ENCODE data around the gene CPLANE2.
"Not testable (repeated sequence)": the region's sequence is repeated elsewhere in the genome, so short reads cannot be mapped to it uniquely, and the experiment has no call there.

Gene CPLANE2

GRCh38 chr1:16248603-16249516 lies 11.9 kb upstream of the CPLANE2 start:
- DNase-seq = peak; percentile 67

GRCh38 chr1:16248007-16248436 lies 11.0 kb upstream of the CPLANE2 start:
- no peak for DNase-seq

GRCh38 chr1:16247441-16247840 lies 10.5 kb upstream of the CPLANE2 start:
- DNase-seq = no peak

DNA sequence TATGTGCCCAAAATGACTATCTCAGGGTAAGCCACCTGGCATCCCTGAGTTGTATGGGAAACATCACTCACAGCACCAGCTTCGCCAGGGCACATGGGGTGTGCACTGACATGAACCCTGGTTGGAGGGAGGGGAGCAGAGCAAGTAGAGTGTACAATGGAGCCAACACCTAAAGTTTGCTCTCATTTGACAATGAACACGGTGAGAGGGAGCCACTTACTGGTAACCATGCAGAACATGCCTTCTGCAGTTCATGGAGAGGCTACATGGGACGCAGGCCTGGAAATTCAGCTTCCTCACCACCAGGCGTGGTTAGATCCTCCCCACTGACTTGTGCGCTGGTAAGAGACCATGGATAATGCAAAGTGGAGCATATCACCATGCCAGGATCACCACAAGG lies 10.0 kb upstream of the CPLANE2 start:
- no peak for DNase-seq

GRCh38 chr1:16246239-16246638 lies 9.3 kb upstream of the CPLANE2 start:
- not testable (repeated sequence) for DNase-seq

- no peak for DNase-seq
Observed at GRCh38 chr1:16245476-16246196, 8.7 kb upstream of the CPLANE2 start.

DNA sequence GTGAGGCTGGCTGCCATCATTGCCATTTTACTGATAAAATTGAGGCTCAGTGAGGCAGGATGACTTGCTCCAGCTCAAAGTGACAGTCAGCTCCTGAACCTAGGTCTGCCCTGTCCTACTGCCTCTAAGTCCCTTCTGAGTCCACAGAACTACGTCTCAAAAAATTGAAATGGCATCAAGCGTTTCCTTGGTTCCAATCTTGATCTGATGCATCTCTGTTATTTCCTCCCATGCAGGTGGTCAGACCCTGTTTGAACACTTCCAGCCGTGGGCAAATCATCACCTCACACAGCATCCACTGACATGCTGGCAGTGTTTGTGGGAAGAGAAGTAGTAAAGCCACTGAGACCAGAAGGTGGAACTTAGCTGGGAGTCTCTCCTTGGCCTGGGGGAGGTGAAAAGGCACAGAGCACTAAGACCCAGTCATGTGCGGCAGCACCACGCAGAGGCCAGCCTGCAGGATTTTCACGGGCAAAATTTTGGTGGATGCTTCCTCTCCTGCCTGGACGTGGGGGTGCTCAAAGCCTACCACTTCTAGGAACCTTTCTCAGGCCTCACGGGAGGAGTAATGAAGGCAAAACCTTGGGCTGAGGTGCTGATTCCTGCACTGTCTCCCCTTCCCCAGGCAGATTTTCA lies 7.8 kb upstream of the CPLANE2 start:
- no peak for DNase-seq

GRCh38 chr1:16243936-16244649 lies 7.1 kb upstream of the CPLANE2 start:
- peak; percentile 95 for DNase-seq

- DNase-seq = peak; percentile 44
Observed at GRCh38 chr1:16243215-16243610, 6.2 kb upstream of the CPLANE2 start.

- no peak for DNase-seq
Observed at GRCh38 chr1:16242556-16243214, 5.7 kb upstream of the CPLANE2 start.

DNA sequence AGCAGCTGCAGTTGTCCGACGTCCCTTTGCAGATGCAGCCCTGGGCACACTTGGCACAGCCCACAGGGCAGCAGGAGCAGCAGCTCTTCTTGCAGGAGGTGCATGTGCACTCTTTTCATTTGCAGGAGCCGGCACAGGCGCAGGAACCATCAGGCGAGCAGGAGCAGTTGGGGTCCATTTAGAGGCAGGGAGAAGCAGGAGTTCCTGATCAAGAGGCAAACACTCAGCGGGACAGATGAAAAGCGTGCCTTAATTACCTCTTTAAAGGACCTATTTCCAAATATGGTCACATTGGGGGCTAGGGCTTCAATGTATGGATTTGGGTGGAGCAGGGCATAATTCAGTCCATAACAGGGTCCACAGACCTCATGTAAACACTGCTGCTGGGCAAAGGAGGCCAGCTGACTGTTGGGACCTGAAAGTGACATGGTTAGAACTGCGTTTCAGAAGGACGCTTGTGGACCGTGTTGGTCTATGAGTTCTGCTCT lies 4.3 kb upstream of the CPLANE2 start:
- no peak for DNase-seq

GRCh38 chr1:16239972-16240491 lies 3.0 kb upstream of the CPLANE2 start:
- DNase-seq = no peak

DNA sequence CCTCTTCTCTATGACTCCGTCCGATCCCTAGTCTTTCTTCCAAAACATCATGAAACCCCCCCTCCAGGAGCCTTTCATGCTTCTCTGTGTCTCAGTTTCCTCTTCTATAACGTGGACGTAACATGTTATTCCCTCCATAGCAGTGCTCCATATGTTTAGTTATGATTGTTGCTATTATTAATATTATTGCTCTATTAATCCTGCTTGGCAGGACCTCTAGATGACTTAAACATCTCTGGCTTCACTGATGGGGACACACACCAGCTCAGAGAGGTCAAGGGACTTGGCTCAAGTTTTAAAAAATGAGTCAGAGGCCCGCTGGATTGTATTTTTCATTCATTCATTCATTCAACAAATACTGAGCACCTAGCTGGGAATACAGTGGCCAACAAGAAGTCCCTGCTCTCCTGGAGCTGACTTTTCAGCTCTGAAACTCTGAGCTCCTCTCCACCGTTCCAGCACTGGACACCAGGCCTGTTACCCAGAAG lies 404 bp upstream of the CPLANE2 start:
- no peak for DNase-seq

- peak; percentile 71 for DNase-seq
Observed at GRCh38 chr1:16235944-16236510, 956 bp downstream of the CPLANE2 start.

- DNase-seq = no peak
Observed at GRCh38 chr1:16235347-16235746, 1.6 kb downstream of the CPLANE2 start.

GRCh38 chr1:16233431-16233830 lies 3.6 kb downstream of the CPLANE2 start:
- DNase-seq = no peak

- no peak for DNase-seq
Observed at GRCh38 chr1:16232316-16232710, 4.7 kb downstream of the CPLANE2 start.

DNA sequence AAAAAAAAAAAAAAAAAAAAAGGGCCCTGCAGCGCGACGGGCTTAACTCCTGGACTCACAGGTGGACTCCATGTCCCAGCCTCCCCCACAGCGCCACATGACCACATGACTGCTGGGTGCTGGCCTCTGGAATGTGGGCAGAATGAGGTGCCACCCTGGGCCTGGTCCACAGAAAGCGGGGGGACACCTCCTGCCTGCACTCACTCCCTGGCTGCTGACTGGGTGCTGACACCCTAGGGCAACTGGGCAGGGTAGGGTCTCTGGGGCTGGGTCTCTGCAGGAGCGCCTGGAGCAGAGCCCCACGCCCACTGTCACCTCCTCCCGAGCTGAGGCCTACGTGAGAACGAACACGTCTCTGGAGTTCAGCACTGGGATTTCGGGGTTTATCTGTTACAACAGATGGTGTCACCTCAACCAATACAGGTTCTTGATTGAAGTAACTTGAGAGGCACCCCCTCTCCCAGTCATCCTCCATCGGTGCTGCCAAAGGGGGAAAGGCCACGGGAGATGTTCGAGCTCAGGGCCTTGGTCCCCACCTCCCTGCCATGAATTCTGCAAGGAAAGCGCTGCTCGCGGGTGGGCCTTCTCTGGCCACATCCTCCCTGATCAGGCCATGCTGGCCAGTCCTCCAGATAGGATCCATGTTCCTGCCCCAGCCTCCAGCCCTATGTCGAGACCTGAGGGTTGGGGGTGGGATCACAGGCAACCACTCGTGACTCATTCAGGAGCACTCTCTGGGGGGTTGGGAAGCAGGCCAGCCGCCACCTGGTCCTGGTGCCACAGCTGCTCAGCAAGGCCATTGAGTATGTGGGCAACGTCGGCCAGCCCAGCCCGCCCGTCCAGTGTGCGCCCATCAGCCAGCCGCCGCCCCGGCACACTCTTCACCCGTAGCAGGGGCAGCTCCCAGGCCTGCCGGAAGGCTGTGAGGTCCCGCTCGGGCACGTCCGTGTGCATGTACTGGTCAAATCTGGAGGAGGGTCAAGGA lies 5.4 kb downstream of the CPLANE2 start:
- no peak for DNase-seq

DNA sequence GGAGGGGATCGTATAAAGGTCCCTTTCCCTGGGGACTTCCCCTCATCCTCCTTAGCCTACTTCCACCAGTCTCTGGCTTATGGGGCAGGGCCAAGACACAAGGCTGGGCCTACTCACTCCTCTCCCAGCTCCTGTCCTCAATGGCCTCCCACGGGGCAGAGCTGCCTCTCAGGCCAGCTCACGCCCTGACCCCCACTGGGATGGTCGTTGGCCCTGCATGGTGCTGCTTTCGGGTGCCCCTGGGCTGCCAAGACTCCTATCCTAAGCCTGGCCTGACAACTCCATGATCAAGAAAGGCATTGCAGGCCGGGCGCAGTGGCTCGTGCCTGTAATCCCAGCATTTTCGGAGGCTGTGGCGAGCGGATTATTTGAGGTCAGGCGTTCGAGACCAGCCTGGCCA lies 6.2 kb downstream of the CPLANE2 start:
- peak; percentile 16 for DNase-seq

Data from NCI-H82 (cell line).